ENCODE measurements around the gene DNAH3. TPM values are rescaled to one million over a fixed set of nuclear protein-coding genes. Genes with fewer than 3 reads are reported as not detected.

The DNAH3 gene
- total RNA-seq, 2 donors from 2014 or later: 0.40 to 0.82 TPM

DNA sequence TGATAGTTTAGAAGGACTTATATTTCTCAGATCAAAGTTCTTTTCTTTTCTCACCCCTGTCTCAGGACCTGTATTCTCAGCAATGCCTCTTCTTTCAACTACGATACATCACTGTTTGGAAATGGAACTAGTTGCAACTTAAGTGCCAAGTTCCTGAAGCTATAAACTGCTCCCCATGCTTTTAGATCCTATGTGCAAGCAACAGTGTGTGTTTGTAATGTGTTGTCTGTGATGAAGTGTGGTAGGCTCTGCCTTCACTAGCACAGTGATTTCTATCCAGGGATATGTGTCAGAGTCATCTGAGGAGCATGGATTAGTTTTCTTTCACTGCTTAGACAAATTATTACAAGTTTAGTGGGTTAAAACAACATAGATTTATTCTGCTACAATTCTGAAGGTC lies 42.3 kb upstream of the DNAH3 start:
- no peak overlapping the region for H3K4me3 Mint-ChIP-seq
- no peaks in the 10 kb centered on the region for H3K4me1 ChIP-seq (ENCODE audit: control insufficient read depth, insufficient read depth, low read length)
- TF ChIP-seq, protein P1, sequence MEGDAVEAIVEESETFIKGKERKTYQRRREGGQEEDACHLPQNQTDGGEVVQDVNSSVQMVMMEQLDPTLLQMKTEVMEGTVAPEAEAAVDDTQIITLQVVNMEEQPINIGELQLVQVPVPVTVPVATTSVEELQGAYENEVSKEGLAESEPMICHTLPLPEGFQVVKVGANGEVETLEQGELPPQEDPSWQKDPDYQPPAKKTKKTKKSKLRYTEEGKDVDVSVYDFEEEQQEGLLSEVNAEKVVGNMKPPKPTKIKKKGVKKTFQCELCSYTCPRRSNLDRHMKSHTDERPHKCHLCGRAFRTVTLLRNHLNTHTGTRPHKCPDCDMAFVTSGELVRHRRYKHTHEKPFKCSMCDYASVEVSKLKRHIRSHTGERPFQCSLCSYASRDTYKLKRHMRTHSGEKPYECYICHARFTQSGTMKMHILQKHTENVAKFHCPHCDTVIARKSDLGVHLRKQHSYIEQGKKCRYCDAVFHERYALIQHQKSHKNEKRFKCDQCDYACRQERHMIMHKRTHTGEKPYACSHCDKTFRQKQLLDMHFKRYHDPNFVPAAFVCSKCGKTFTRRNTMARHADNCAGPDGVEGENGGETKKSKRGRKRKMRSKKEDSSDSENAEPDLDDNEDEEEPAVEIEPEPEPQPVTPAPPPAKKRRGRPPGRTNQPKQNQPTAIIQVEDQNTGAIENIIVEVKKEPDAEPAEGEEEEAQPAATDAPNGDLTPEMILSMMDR (conservative IDR thresholded peaks at IDR 0.05): no peak
- H3K4me3 ChIP-seq (ENCODE audit: low read length): no peak overlapping the region
- no peaks in the 10 kb centered on the region for H3K36me3 ChIP-seq (ENCODE audit: control insufficient read depth, insufficient read depth, low read length)
- no peaks in the 10 kb centered on the region for H3K4me1 Mint-ChIP-seq
- peaks cover 46% of the 10 kb centered on the region for H3K27me3 Mint-ChIP-seq (ENCODE audit: insufficient read depth)
- H3K9me3 Mint-ChIP-seq: peaks cover 11% of the 10 kb centered on the region
- no peaks in the 10 kb centered on the region for H3K36me3 Mint-ChIP-seq (ENCODE audit: low read depth)
- no peak overlapping the region for H3K27ac Mint-ChIP-seq
- no peak overlapping the region for H3K9ac ChIP-seq (ENCODE audit: extremely low read depth, low read length, poor library complexity, severe bottlenecking)
- H3K27ac ChIP-seq (ENCODE audit: low read depth, low read length): no peak overlapping the region
- DNase-seq: no peak
- peaks cover 15% of the 10 kb centered on the region for H3K27me3 ChIP-seq (ENCODE audit: control insufficient read depth, insufficient read depth, low read length, poor library complexity, severe bottlenecking)
- WGBS, 2 experiments (ENCODE audit: insufficient coverage in 1 of 2, insufficient read length in 1 of 2): 89 to 100% methylated on average over 1 of the region's 1 CpG
- peaks cover 11% of the 10 kb centered on the region for H3K9me3 ChIP-seq (ENCODE audit: control insufficient read depth, low read length)

DNA sequence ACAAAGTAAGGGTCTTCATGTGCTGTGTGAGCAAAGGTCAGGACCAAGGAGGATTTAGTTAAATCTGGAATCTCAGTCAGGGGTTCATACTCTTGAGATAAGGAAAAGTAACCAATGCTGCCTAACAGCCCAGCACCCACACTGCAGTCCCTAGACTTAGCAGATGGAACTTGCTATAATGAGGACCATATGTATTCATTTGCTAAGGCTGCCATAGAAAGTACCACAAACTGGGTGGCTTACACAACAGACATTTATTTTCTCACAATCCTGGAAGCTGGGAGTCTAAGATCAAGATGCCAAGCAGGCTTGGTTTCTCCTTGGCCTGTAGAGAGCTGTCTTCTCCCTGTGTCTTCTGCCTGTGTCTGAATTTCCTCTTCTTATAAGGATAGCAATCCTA lies 40.0 kb upstream of the DNAH3 start:
- Histone ChIP-seq H3K27ac (ENCODE audit: low read depth, low read length) (no peak overlapping the region), H3K27me3 (ENCODE audit: control insufficient read depth, insufficient read depth, low read length, poor library complexity, severe bottlenecking) (peaks cover 9% of the 10 kb centered on the region), H3K4me3 (ENCODE audit: low read length) (no peak overlapping the region), H3K36me3 (ENCODE audit: control insufficient read depth, insufficient read depth, low read length) (no peaks in the 10 kb centered on the region), H3K9me3 (ENCODE audit: control insufficient read depth, low read length) (peaks cover 11% of the 10 kb centered on the region), H3K9ac (ENCODE audit: extremely low read depth, low read length, poor library complexity, severe bottlenecking) (no peak overlapping the region), H3K4me1 (ENCODE audit: control insufficient read depth, insufficient read depth, low read length) (no peaks in the 10 kb centered on the region)
- Mint-ChIP-seq H3K4me3 (no peak overlapping the region), H3K4me1 (no peaks in the 10 kb centered on the region), H3K9me3 (peaks cover 11% of the 10 kb centered on the region), H3K27ac (no peak overlapping the region), H3K36me3 (ENCODE audit: low read depth) (no peaks in the 10 kb centered on the region), H3K27me3 (ENCODE audit: insufficient read depth) (peaks cover 33% of the 10 kb centered on the region)
- TF ChIP-seq, protein P1 (conservative IDR thresholded peaks at IDR 0.05): no peak
- no peak for DNase-seq

DNA sequence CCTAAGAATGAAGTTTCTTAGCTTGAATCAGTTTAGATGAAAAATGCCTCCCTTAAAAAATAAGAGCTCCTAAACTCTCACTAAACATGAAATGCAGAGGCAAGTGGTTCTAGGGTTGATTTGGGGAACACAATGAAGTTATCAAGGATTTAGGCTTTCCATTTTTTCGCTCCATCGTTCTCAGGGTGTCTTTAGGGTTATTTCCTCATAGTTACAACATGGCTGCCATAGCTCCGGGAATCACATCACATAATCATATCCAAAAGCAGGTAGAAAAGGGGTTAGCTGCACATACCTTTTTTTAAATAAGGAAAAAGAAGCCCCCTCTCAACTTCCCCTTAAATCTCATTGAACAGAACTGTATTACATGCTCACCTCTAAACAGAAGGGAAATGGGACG lies 39.4 kb upstream of the DNAH3 start:
- TF ChIP-seq, protein P1 (conservative IDR thresholded peaks at IDR 0.05): no peak
- 93 to 100% methylated on average over 1 to 4 of the region's 4 CpGs for WGBS, 2 experiments (ENCODE audit: insufficient coverage in 1 of 2, insufficient read length in 1 of 2)
- Mint-ChIP-seq H3K27me3 (ENCODE audit: insufficient read depth) (peaks cover 32% of the 10 kb centered on the region), H3K9me3 (peaks cover 11% of the 10 kb centered on the region), H3K4me1 (no peaks in the 10 kb centered on the region), H3K27ac (no peak overlapping the region), H3K4me3 (no peak overlapping the region), H3K36me3 (ENCODE audit: low read depth) (no peaks in the 10 kb centered on the region)
- Histone ChIP-seq H3K9ac (ENCODE audit: extremely low read depth, low read length, poor library complexity, severe bottlenecking) (no peak overlapping the region), H3K27me3 (ENCODE audit: control insufficient read depth, insufficient read depth, low read length, poor library complexity, severe bottlenecking) (peaks cover 9% of the 10 kb centered on the region), H3K4me1 (ENCODE audit: control insufficient read depth, insufficient read depth, low read length) (no peaks in the 10 kb centered on the region), H3K27ac (ENCODE audit: low read depth, low read length) (no peak overlapping the region), H3K9me3 (ENCODE audit: control insufficient read depth, low read length) (peaks cover 11% of the 10 kb centered on the region), H3K36me3 (ENCODE audit: control insufficient read depth, insufficient read depth, low read length) (no peaks in the 10 kb centered on the region), H3K4me3 (ENCODE audit: low read length) (no peak overlapping the region)
- DNase-seq: no peak

Measured in endodermal cell (in vitro differentiated cells).